Left ventricle myocardium inferior (tissue), 1 donor: ENCODE measurements around the gene RBFOX2. TPM values are rescaled to one million over a fixed set of nuclear protein-coding genes. Genes with fewer than 3 reads are reported as not detected.

Source experiments
- DNase-seq: peaks from one replicate; pipeline ENCODE4 v3.0.0-alpha.2; 2020
- H3K27ac ChIP-seq: fragments of 200-600 bp; replicated peaks from 2 replicates; pipeline ENCODE4 v1.8.0; 2021
- H3K27me3 ChIP-seq: fragments of 200-600 bp; 2 replicates; pipeline ENCODE4 v1.8.0; 2021; ENCODE audit warnings: low read depth
- H3K36me3 ChIP-seq: fragments of 200-600 bp; 2 replicates; pipeline ENCODE4 v1.8.0; 2021
- H3K4me1 ChIP-seq: fragments of 200-600 bp; 2 replicates; pipeline ENCODE4 v1.8.0; 2021
- H3K4me3 ChIP-seq: fragments of 200-600 bp; 2 replicates; pipeline ENCODE4 v1.8.0; 2021; ENCODE audit warnings: mild to moderate bottlenecking, moderate library complexity
- H3K9me3 ChIP-seq: fragments of 200-600 bp; replicated peaks from 2 replicates; pipeline ENCODE4 v1.8.0; 2021
- intact Hi-C: fragments of 100-400 bp; cut with micrococcal nuclease; formaldehyde crosslinking; loops from one replicate; pipeline ENCODE4 v1.11.0; 2022
- total RNA-seq: library from RNA; stranded (reverse); fragmentation: NEBNext Ultra II Directional; extraction: Animal tissue kit (Norgen Biotek cat#: 25700); gene quantifications from one replicate; pipeline ENCODE4 v1.2.1, GENCODE V29; 2021
- TF ChIP-seq, protein P1 (sequence below): fragments of 200-600 bp; IDR thresholded peaks from 2 replicates; pipeline ENCODE4 v1.8.0; 2021; ENCODE audit warnings: antibody characterized with exemption, mild to moderate bottlenecking, borderline replicate concordance
- donor health status: DM: no; HTN: yes; CAD: no; lungs with severe emphysema.

Gene RBFOX2
- total RNA-seq, 1 donor from 2014 or later: 75.4 TPM

DNA sequence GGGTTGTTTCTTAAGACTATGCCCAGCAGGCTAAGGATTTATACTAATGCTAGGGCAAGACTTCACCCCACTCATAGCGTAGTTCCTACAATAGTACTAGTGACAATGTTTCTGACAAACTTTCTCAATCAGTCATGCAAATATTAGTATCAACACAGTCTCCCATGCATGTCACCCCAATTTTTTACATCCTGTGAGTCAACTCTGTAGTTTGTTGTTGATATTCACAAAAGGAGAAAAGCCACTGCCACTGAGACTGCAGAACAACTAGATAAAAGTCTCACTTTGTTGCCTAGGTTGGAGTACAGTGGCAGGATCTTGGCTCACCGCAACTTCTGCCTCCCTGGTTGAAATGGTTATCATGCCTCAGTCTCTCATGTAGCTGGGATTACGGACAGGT is 155.2 kb downstream of the RBFOX2 start:
- peaks cover 78% of the 10 kb centered on the region for H3K4me1 ChIP-seq
- no peaks in the 10 kb centered on the region for H3K36me3 ChIP-seq

GRCh38 chr22:35872451-35872850 is 156.2 kb downstream of the RBFOX2 start:
- H3K27ac ChIP-seq: peak overlapping the region; percentile 57
- no peaks in the 10 kb centered on the region for H3K36me3 ChIP-seq
- peaks cover 80% of the 10 kb centered on the region for H3K4me1 ChIP-seq
- H3K4me3 ChIP-seq: no peak overlapping the region
- H3K9me3 ChIP-seq: peaks cover 7% of the 10 kb centered on the region
- TF ChIP-seq, protein P1, sequence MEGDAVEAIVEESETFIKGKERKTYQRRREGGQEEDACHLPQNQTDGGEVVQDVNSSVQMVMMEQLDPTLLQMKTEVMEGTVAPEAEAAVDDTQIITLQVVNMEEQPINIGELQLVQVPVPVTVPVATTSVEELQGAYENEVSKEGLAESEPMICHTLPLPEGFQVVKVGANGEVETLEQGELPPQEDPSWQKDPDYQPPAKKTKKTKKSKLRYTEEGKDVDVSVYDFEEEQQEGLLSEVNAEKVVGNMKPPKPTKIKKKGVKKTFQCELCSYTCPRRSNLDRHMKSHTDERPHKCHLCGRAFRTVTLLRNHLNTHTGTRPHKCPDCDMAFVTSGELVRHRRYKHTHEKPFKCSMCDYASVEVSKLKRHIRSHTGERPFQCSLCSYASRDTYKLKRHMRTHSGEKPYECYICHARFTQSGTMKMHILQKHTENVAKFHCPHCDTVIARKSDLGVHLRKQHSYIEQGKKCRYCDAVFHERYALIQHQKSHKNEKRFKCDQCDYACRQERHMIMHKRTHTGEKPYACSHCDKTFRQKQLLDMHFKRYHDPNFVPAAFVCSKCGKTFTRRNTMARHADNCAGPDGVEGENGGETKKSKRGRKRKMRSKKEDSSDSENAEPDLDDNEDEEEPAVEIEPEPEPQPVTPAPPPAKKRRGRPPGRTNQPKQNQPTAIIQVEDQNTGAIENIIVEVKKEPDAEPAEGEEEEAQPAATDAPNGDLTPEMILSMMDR: no peak
- intact Hi-C loops: no loop called here
- peak; percentile 70 for DNase-seq
- H3K27me3 ChIP-seq: no peaks in the 10 kb centered on the region

More for the DNA sequence above, 155.2 kb downstream of the RBFOX2 start:
- Histone ChIP-seq H3K4me3 (no peak overlapping the region), H3K9me3 (peaks cover 7% of the 10 kb centered on the region), H3K27me3 (no peaks in the 10 kb centered on the region), H3K27ac (peak overlapping the region; percentile 5)
- no peak for DNase-seq
- TF ChIP-seq, protein P1: no peak
- intact Hi-C loops: no loop called here

GRCh38 chr22:35870517-35871293 is 157.9 kb downstream of the RBFOX2 start:
- H3K4me1 ChIP-seq: peaks cover 89% of the 10 kb centered on the region
- no peaks in the 10 kb centered on the region for H3K27me3 ChIP-seq
- no peaks in the 10 kb centered on the region for H3K36me3 ChIP-seq
- TF ChIP-seq, protein P1: no peak
- H3K9me3 ChIP-seq: peaks cover 7% of the 10 kb centered on the region
- peak overlapping the region; percentile 57 for H3K27ac ChIP-seq
- no peak for DNase-seq
- no peak overlapping the region for H3K4me3 ChIP-seq
- intact Hi-C loops: no loop called here

- Histone ChIP-seq H3K27ac (peak overlapping the region; percentile 57), H3K36me3 (no peaks in the 10 kb centered on the region), H3K27me3 (no peaks in the 10 kb centered on the region), H3K9me3 (no peaks in the 10 kb centered on the region), H3K4me1 (peaks cover 98% of the 10 kb centered on the region), H3K4me3 (no peak overlapping the region)
- TF ChIP-seq, protein P1: no peak
- intact Hi-C loops: no loop called here
- DNase-seq: no peak
Observed at GRCh38 chr22:35868938-35869337, 159.7 kb downstream of the RBFOX2 start.

DNA sequence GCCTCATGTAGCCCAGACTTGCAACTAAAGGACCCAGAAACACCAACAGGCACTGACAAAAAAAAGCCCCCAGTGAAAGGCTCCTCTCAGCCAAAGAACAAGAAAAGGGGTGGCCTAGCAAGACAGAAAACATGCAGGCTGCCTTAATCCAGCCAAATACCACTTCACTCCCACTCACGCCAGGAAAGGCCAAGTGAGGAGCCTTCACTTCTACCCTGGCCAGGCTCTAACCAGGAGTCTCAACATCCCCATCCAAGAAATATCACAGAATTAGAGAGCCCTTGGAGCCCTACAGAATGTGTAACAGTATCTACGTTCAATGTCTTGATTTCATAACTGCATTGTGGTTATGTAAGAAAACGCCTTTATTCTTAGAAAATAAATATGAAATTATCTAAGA is 162.0 kb downstream of the RBFOX2 start:
- no peak overlapping the region for H3K4me3 ChIP-seq
- H3K4me1 ChIP-seq: peaks cover 99% of the 10 kb centered on the region
- TF ChIP-seq, protein P1: no peak
- H3K36me3 ChIP-seq: no peaks in the 10 kb centered on the region
- peak overlapping the region; percentile 41 for H3K27ac ChIP-seq
- no peaks in the 10 kb centered on the region for H3K9me3 ChIP-seq
- no peaks in the 10 kb centered on the region for H3K27me3 ChIP-seq
- intact Hi-C loops: no loop called here
- no peak for DNase-seq
